ENCODE data around the gene LINGO3. TPM values are rescaled to one million over a fixed set of nuclear protein-coding genes. Genes with fewer than 3 reads are reported as not detected.

The LINGO3 gene
- total and polyA plus RNA-seq, 2 donors (not counting 3 experiments of a cell fraction or from before 2014, with no cell fraction given) = not detected

DNA sequence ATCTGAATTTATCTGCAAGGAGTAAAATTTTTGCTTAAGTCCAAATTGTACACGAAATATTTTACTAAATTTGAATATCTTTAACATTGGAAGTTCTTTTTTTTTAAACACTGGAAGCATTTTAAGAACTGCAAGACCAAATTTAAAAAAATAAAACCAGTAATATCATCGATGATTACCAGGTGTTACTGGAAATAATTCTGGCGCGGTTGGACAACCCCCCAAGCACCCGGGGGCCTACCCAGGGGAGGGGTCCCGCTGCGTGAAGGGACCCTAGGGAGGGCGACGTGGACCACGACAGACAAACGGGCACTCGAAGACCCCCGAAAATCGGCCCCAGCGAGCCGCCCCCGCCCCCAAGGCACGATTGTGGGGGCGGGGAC is 39.1 kb downstream of the LINGO3 start:
- H3K9ac ChIP-seq (replicated peaks; ENCODE audit: extremely low read depth, insufficient read depth, low read length) = peak overlapping the region; percentile 32
- no peaks in the 10 kb centered on the region for H3K9me1 ChIP-seq (replicated peaks; ENCODE audit: control insufficient read depth, extremely low read depth, insufficient read depth, low read length)
- no peak for TF ChIP-seq POLR2AphosphoS5 (IDR thresholded peaks at IDR 0.05; ENCODE audit: insufficient read depth, low read depth, low read length)
- no peak for TF ChIP-seq FOS (IDR thresholded peaks at IDR 0.05; ENCODE audit: borderline replicate concordance, insufficient read depth, low read length)
- no peak for TF ChIP-seq JUN (IDR thresholded peaks at IDR 0.05; ENCODE audit: borderline replicate concordance, insufficient read depth, insufficient read length, low read depth)
- TF ChIP-seq, protein P1, sequence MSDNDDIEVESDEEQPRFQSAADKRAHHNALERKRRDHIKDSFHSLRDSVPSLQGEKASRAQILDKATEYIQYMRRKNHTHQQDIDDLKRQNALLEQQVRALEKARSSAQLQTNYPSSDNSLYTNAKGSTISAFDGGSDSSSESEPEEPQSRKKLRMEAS (IDR thresholded peaks at IDR 0.05; ENCODE audit: insufficient read depth, insufficient read length) = no peak
- POLR2A ChIA-PET = no interaction called here
- peaks cover 40% of the 10 kb centered on the region for H3K79me2 ChIP-seq (ENCODE audit: control insufficient read depth, insufficient read depth, low read length)
- H2AFZ ChIP-seq (ENCODE audit: low read depth, low read length) = peak overlapping the region; percentile 67
- peak overlapping the region; percentile 58 to 86 (median 64) for H3K4me3 ChIP-seq (replicated peaks in 1 of 3; ENCODE audit: insufficient read depth in 1 of 3, low read depth in 1 of 3, low read length in 3 of 3)
- H3K4me1 ChIP-seq (ENCODE audit: control insufficient read depth, extremely low read depth, insufficient read depth, low read length) = peaks cover 32% of the 10 kb centered on the region
- FAIRE-seq = no peak
- H4K20me1 ChIP-seq (replicated peaks; ENCODE audit: control insufficient read depth, extremely low read depth, insufficient read depth, low read length) = no peaks in the 10 kb centered on the region
- no peaks in the 10 kb centered on the region for H3K9me3 ChIP-seq (replicated peaks; ENCODE audit: control insufficient read depth, insufficient read depth, low read length)
- CTCF ChIA-PET = no interaction called here
- peak overlapping the region; percentile 71 for H3K4me2 ChIP-seq (ENCODE audit: insufficient read depth, low read length)
- dilution Hi-C loops (cut with MboI; ENCODE audit: extremely low pct_ligation_motif_present, low sequenced_read_pairs) = no loop called here
- H3K36me3 ChIP-seq (ENCODE audit: control insufficient read depth in 2 of 2, extremely low read depth in 1 of 2, insufficient read depth in 2 of 2, low read length in 2 of 2) = peaks cover 2 to 11% of the 10 kb centered on the region in 2 experiments
- H3K27me3 ChIP-seq (ENCODE audit: control insufficient read depth in 2 of 2, insufficient read depth in 2 of 2, low read length in 2 of 2) = no peaks in the 10 kb centered on the region
- no TSS peak for BruUV-seq (replicated peaks)
- intact Hi-C loops (cut with micrococcal nuclease) = loop anchor here (1.0 kb wide), 2 partner anchors 33 to 102 kb away; partner anchors contain the start of genes PLEKHJ1 and SF3A2
- H3K27ac ChIP-seq (ENCODE audit: insufficient read depth, low read depth, low read length) = no peak overlapping the region
- DNase-seq (ENCODE audit: low read depth, low spot score) = no peak

- H3K4me2 ChIP-seq (ENCODE audit: insufficient read depth, low read length) = peak overlapping the region; percentile 71
- H3K9me1 ChIP-seq (replicated peaks; ENCODE audit: control insufficient read depth, extremely low read depth, insufficient read depth, low read length) = no peaks in the 10 kb centered on the region
- dilution Hi-C loops (cut with MboI; ENCODE audit: extremely low pct_ligation_motif_present, low sequenced_read_pairs) = no loop called here
- peak overlapping the region; percentile 32 for H3K9ac ChIP-seq (replicated peaks; ENCODE audit: extremely low read depth, insufficient read depth, low read length)
- H3K4me3 ChIP-seq (replicated peaks in 1 of 3; ENCODE audit: insufficient read depth in 1 of 3, low read depth in 1 of 3, low read length in 3 of 3) = peak overlapping the region in 2 of 3 experiments; percentile 64 to 86
- BruUV-seq (replicated peaks) = no TSS peak
- H3K79me2 ChIP-seq (ENCODE audit: control insufficient read depth, insufficient read depth, low read length) = peaks cover 38% of the 10 kb centered on the region
- H3K27ac ChIP-seq (ENCODE audit: insufficient read depth, low read depth, low read length) = no peak overlapping the region
- peak overlapping the region; percentile 67 for H2AFZ ChIP-seq (ENCODE audit: low read depth, low read length)
- TF ChIP-seq FOS (IDR thresholded peaks at IDR 0.05; ENCODE audit: borderline replicate concordance, insufficient read depth, low read length) = no peak
- no peak for TF ChIP-seq MYC (IDR thresholded peaks at IDR 0.05; ENCODE audit: low read depth, low read length)
- TF ChIP-seq POLR2AphosphoS5 (IDR thresholded peaks at IDR 0.05; ENCODE audit: insufficient read depth, low read depth, low read length) = no peak
- TF ChIP-seq JUN (IDR thresholded peaks at IDR 0.05; ENCODE audit: borderline replicate concordance, insufficient read depth, insufficient read length, low read depth) = no peak
- TF ChIP-seq GATA2 (IDR thresholded peaks at IDR 0.05; ENCODE audit: insufficient read depth, insufficient read length, low read depth, low read length) = no peak
- no peak for FAIRE-seq
- H4K20me1 ChIP-seq (replicated peaks; ENCODE audit: control insufficient read depth, extremely low read depth, insufficient read depth, low read length) = no peaks in the 10 kb centered on the region
- POLR2A ChIA-PET = no interaction called here
- H3K9me3 ChIP-seq (replicated peaks; ENCODE audit: control insufficient read depth, insufficient read depth, low read length) = no peaks in the 10 kb centered on the region
- CTCF ChIA-PET = no interaction called here
- peaks cover 2 to 11% of the 10 kb centered on the region in 2 experiments for H3K36me3 ChIP-seq (ENCODE audit: control insufficient read depth in 2 of 2, extremely low read depth in 1 of 2, insufficient read depth in 2 of 2, low read length in 2 of 2)
- no peak for DNase-seq (ENCODE audit: low read depth, low spot score)
- H3K4me1 ChIP-seq (ENCODE audit: control insufficient read depth, extremely low read depth, insufficient read depth, low read length) = peaks cover 30% of the 10 kb centered on the region
- intact Hi-C loops (cut with micrococcal nuclease) = no loop called here
- no peaks in the 10 kb centered on the region for H3K27me3 ChIP-seq (ENCODE audit: control insufficient read depth in 2 of 2, insufficient read depth in 2 of 2, low read length in 2 of 2)
Measured at GRCh38 chr19:2268480-2268830, 39.5 kb downstream of the LINGO3 start.

Measured in endothelial cell of umbilical vein (primary cell).